Endometrial microvascular endothelial cells (primary cell): ENCODE results near the gene EOLA1. TPM values are rescaled to one million over a fixed set of nuclear protein-coding genes. Genes with fewer than 3 reads are reported as not detected.
"Not testable (repeated sequence)": the region's sequence is repeated elsewhere in the genome, so short reads cannot be mapped to it uniquely, and the experiment has no call there.

Experiments
- in situ Hi-C: cut with HindIII; loops from 2 replicates; pipeline ENCODE4 v1.10.0; 2017; ENCODE audit warnings: low sequenced_read_pairs, low pct_unique_long_range_greater_than_20kb; ENCODE audit errors: inconsistent ontology term
- total RNA-seq: library from RNA; depleted of rRNA; stranded (reverse); fragments of >200 nt; gene quantifications from one replicate; pipeline ENCODE4 v1.2.3, GENCODE V29; 2015; ENCODE audit errors: inconsistent ontology term

EOLA1 gene
- total RNA-seq, 1 donor from 2014 or later: 5.7 TPM

DNA sequence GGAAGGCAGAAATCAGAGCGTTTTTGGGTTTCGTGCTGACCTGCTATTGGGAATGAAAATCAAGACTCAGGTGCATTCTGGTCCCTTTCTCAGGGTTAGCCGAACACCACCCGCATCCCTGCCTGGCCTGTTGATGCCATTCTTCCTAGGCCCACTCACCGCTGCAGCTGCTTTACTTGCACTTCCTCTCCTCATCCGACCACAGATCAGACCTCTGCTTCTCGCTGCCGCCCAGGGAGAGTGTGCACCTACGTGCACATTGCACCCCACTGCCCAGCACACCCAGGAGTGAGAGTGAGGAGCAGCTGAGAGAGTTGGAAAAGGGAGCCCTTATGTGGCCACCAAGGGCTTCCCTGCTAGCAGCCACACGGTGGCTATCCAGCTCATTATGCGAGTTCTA lies 3.3 kb upstream of the EOLA1 start:
- in situ Hi-C loops: not testable (repeated sequence)

DNA sequence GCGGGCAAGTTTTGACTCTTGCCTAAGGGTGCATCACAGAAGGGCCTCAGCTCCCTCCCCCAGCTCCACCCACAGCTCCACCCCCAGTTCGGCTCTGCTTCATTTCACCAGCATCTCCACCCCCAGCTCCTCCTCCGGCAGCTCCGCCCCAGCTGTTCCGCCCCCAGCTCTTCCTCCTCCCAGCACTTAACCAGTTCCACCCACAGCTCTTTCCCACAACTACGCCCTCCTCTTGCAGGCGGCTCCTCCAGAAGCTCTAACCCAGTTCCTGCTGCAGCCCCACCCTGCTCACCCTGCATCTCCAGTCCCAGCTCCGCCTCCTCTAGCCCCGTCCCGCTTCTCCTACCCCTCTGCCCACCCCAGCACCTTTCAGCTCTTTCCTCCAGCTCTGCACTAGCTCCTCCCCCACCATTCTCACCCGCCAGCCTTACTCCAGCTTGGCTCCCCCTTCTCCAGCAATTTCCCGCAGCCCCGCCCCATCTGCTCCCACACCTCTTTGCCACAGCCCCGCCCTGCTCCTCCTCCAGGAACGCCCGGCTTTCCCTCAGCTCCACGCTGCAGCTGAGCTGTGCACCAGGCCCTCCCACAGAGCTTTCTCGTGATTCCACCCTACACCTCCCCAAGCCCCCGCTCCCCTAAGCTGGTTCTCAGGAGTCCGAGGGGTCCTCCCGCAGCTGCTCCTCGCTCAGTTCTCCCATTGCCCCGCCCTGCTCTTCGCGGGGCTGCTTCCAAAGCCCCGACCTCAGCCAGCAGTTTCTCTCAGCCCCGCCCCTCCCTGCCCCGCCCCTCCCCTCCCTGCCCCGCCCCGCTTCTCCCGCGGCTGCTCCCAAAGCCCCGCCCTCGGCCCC lies 1.3 kb upstream of the EOLA1 start:
- in situ Hi-C loops: no loop called here

DNA sequence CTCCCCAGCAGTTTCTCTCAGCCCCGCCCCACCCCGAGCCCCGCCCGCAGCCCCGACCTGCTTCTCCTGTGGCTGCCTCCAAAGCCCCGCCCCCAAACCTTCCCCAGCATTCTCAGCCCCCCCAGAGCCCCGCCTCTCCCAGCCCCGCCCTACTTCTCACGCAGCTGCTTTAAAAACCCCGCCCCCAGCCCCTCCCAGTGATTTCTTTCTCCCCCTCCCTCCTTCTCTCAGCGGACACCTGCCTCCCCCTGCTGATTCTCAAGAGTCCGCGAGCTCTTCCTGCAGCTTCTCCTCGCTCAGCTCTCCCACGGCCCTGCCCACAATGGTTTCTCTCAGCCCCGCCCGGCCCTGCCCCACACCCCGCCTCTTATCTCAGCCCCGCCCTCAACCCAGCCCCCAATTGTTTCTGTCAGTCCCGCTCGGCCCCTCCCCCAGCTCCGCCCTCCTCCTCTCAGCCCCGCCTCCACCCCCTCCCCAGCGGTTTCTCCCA lies 636 bp upstream of the EOLA1 start:
- in situ Hi-C loops: no loop called here

DNA sequence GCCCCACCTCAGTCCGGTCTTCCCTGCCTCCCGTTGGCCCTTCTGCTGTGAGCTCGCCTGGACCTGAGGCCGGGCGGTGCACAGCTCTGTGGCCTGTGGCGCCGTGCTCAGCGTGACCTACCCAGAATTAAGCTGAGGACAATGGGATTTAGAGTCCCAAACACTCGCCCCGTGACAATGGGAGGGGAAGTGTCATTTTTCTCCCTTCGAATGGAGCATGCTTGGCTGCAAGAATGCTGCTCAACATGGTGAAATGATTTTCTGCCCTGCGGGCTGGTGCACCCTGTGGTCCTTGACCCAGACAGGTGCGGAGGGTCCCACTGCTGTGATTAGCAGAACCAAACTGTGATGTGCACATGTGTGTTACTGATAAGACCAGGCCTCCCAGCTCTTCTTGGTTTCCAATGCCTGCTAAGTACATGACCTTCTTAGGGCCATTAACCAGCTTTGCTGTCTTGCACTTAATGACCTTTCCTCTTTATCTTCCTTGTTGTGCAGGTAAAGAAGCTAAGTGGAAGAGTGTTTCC lies 772 bp downstream of the EOLA1 start:
- in situ Hi-C loops: no loop called here

DNA sequence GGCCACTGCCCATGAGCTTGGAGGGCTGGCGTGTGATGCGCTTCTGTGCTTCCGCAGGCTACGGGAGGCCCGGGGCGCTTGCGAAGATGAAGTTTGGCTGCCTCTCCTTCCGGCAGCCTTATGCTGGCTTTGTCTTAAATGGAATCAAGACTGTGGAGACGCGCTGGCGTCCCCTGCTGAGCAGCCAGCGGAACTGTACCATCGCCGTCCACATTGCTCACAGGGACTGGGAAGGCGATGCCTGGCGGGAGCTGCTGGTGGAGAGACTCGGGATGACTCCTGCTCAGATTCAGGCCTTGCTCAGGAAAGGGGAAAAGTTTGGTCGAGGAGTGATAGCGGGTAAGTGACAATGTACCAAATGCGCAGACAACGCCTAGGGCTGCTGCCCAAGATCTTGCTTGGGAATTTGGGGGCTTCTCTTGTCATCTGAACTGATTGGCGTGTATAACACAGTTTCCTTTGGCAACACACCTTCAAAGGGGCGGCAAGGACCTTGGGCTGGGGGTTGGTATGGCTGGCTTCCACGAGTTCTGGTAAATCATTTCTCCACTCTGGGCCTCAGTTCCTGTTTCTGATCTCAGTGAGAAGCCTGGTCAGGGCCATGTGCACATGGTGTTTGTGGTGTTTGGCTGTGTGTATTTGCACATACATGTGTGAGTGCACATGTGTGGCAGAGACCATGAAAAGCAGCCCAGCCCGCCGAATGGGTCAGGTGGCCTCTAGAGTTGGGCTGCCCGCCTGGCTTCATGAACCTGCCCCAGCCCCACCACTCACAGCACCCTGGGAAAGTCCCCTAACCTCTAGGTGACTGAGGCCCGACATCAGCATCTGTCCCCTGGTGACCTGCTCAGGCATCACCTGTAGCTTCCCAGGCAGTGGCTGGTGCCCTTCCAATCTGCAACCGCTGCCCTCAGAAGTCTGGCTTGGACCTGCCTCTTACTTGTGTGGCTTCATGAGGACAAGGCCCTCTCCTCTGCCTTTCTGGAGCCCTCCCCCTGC lies 5.0 kb downstream of the EOLA1 start:
- in situ Hi-C loops: not testable (repeated sequence)

DNA sequence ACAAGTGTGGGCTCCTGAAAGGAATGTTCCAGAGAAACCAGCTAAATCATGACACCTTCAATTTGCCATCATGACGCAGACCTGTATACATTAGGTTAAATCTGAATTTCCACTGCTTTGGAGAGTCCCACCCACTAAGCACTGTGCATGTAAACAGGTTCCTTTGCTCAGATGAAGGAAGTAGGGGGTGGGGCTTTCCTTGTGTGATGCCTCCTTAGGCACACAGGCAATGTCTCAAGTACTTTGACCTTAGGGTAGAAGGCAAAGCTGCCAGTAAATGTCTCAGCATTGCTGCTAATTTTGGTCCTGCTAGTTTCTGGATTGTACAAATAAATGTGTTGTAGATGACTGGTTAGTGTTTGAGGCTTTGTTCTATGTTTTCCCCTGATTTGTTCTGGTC lies 6.2 kb downstream of the EOLA1 start:
- in situ Hi-C loops: not testable (repeated sequence)

DNA sequence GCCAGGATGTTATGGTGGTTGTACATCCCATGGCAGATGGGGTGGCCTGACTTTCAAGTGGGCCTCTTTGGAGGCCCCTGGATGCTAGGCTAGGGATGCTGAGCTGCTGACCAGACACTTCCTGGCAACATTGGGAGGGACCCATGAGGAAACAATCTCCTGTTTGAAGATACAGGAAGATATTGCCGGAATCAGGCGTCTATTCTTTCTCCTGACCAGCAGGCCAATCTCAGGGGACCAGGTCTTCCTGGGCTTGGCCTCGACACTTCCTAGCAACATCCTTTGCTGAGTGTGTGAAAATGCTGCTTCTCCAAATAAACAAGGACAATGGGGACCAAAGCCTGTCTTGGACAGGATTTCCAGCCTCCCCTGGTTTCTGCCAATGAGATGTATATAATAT lies 7.0 kb downstream of the EOLA1 start:
- in situ Hi-C loops: not testable (repeated sequence)

DNA sequence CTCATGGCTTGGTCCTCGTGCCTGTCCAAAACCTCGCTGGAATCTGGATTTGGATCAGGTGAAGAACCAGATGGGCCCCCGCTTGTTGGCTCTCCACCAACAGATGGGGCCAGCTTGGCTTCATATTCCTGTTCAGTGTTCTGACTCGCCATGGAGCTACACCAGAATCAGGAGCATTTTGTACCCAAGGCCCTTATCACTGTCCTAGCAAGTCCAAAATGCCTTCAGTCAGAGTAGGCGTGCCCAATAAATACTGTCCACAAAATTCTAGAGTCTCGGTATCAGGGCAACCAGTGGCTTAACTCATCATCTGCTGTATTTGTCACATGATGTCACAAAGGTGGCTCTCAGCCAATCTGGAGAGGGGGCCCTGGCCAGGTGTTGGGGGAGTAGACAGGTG lies 8.9 kb downstream of the EOLA1 start, which contains the start of gene HSFX3:
Gene HSFX3 (minus strand): TSS at position 224 of the 400 bp plus-strand sequence. CDS start 72 bp downstream, at position 152.
- in situ Hi-C loops: not testable (repeated sequence)

DNA sequence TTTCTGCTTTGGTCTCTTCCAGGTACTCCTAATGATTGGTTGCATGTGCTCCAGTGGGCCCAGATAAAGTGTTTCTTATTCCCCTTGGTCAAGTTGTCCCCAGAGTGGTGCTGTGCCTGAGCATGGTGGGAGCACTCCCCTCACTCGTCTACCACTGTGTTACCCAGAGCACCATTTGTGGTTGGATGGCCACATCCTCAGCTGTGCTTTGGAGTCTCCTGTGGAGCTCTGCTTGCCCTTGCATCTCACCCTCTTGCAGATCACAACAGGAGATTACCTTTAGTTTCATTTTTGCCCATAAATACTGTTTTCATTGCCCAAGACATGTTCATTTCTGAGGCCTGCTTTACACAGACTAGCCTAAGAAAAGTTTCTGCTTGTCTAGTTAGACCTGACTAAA lies 9.6 kb downstream of the EOLA1 start:
- in situ Hi-C loops: not testable (repeated sequence)

DNA sequence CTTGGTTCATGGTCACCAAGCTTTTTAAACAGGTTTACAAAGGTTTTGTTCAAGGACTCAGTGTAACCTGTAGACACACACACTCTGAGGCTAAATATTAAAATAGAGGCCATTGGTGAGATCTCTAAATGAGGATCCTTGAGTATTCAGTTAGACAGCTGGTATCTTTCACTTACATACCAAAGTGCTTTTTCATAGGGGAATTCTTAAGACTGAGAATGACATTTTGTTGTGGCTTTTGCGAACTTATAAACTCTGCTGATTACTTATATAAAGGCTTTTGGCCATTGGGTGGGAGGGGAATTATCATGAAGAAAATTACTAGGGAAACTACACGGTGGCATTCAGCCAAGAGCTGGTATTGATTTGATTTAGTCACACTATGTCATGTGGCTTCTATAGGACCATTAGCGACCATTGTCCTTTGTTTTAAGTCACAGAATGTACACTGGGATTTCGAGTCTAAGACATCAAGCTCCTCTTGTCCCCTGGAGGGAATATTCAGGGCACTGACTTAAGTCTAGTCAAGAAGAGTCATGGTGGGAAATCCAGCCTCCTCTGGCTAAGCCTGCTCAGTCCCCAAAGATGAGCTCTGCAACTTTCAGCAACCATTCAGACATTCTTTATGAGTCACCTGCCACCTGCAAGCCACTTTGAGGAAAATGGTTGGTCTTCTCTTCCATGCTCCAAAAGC lies 10.6 kb downstream of the EOLA1 start:
- in situ Hi-C loops: not testable (repeated sequence)

DNA sequence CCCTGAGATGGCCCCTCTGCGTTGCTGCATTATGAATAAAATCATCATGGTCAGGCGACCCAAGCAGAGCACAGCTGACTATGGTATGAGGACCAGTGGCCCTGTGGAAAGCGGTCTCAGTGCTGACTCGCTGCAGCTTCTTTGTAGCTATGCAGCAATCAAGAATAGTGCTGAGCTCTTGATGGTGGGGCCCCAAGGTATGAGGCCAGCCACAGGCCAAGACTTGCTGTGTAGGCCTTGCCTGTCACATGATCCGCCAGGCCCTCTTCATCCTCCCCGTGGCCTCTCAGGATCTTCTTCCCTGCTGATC lies 11.1 kb downstream of the EOLA1 start:
- in situ Hi-C loops: not testable (repeated sequence)

DNA sequence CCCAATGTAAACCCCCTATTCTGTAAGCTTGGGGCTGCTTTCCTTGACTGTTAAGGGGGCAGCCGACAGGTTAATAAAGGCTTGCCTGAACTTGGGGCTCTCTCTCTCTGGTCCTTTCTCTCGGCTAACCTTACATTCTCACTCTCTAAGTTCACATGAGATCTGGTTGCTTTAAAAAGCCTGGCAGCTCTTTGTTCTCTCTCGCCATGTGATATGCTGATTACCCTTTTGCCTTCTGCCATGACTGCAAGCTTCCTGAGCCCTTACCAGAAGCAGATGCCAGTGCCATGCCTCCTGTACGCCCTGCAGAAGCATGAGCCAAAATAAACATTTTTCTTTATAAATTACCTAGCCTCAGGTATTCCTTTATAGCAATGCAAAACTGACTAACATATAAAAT lies 14.4 kb downstream of the EOLA1 start:
- in situ Hi-C loops: not testable (repeated sequence)

DNA sequence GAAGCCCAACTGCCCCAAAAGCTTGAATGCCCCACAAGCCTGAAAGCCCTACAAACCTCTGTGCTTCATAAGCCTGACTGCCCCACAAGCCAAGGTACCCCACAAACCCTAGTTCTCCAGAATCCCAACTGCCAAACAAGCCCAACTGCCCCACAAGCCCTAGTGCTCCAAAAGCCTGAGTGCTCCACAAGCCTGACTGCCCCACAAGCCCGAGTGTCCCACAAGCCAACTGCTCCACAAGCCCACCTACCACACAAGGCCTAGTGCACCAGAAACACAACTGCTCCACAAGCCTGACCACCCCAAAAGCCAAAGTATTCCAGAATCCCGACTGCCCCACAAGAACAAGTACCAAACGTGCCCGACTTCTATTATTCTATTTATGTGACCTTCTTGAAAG lies 22.5 kb downstream of the EOLA1 start:
- in situ Hi-C loops: no loop called here

DNA sequence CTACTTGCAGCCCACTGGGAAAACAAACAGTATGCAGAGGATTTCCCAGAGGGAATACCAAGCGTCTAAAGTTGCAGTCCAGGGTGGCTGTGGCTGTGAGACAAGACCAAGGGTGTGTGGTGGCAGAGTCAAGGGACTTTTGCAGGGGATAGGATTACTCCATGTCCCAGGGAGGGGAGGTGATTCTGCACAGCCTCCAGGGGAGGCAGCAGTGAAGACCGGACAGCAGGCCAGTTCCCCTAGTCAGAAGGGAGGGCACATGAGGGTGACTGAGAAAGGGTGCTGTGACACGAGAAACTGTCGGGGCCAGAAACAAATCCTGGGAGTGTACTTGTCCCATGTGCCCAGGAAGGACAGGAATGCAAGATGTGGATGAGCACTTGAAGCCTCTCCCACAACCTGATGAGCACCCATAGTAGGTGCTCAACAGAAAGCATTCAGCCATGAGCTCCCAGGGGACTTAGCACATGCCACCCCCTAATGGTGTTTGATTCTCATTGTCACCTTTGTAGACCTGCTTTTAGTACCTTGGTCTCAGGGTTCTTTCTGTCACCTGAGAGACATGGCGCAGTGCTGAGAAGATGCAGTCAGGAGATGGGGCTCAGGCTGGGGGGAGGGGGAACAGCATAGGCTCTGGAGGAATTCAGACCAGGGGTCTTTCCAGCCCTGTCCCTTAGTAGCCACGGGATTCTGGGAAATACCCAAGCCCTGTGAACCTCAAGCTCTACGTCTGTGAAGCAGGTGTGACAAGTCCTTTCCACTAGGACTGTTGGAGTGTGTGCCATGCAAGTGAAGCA lies 27.0 kb downstream of the EOLA1 start:
- in situ Hi-C loops: no loop called here

DNA sequence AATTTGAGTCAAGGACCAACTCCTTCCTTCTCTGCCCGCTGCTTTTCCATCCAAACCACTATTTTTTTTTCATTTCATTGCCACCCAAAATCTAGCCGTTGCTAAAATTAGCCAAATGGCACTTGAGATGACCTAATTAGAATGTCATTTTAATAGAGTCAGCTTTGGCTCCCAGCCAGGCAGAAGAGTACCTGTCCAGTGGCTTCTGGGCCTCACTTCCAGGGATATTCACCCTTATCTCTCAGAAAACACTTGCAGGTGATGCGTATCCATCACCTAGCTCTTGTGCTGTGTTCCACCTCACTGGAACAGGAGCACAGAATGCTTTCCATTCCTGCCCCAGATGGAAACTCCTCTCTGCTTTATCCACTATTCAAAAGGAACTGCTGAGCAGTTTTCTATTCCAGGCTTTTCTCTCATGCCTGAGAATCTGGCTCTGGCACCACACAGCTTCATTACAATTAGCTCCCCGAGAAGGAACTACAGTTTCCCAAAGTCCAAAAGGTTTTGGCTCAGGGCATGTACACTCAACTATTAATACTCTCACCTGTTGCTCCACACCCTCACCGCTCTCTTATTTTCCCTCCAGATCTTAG lies 28.0 kb downstream of the EOLA1 start:
- in situ Hi-C loops: no loop called here

DNA sequence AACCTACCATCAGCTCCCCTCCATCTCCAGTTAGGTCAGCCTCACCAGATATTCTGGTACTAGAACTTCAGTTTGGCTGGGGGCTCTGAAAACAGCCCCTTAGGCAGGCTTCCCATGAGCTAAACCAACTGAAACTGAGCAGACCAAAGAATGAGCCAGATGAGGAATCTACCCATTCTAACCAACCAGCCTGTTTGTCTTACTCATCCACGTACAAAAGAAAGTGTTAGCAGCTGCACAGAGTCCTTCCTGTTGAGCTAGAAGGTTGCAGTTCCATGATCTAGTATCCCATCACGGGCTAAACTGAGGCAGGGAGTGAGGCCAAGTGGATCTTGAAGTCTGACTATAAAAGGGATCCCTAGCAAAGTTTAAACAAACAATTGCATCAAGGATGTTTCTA lies 29.0 kb downstream of the EOLA1 start:
- in situ Hi-C loops: no loop called here

DNA sequence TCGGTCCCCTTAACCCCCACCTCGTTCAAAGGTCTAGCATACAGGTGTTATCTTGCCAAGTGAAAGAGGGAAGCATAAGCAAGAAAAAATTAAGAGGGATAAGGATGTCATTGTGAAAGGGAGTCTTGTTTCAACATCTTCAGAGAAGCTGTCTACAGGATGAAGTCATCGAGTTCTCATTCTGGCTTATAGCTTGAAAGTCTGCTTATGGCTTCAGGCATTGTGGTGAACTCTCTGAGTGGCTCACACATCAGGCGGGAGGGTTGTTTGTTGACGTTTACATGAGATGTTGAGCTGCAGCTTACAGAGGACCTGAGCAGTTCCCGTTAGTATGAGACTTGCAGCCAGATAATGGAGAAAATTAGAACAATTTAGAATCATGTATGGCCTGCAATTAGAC lies 29.9 kb downstream of the EOLA1 start:
- in situ Hi-C loops: no loop called here

DNA sequence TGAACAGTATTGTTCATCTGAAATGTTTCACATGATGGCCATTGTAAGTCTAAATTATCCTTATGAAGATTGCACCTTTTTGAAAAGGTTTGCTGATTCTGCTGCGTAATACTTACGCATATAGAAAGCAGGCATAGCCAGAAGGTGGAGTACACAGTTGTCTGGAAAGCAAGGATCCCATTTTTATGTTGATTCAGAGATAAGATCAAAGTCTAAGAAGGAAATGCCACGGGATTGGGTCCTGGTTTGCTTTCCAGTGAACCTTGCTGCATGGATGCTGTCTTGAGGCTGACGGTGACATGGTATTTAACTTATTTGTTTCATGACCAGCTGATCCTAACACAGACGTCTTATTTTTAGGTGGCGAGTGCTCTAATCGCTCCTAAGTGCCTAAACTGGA lies 31.0 kb downstream of the EOLA1 start:
- in situ Hi-C loops: no loop called here
